ENCODE measurements around the gene TLR2. TPM values are rescaled to one million over a fixed set of nuclear protein-coding genes. Genes with fewer than 3 reads are reported as not detected.

The TLR2 gene
- polyA plus RNA-seq, 1 donor (not counting 4 experiments of a cell fraction or from before 2014, with no cell fraction given), result 1.8 TPM

- Histone ChIP-seq H3K27ac (ENCODE audit: control insufficient read depth, insufficient read depth, low read length) (no peak overlapping the region), H3K4me3 (ENCODE audit: control insufficient read depth in 2 of 3, extremely low read depth in 1 of 3, insufficient read depth in 2 of 3, low read depth in 1 of 3, low read length in 3 of 3) (no peak overlapping the region), H3K27me3 (ENCODE audit: control insufficient read depth, extremely low read depth, insufficient read depth, low read length) (no peaks in the 10 kb centered on the region), H3K79me2 (ENCODE audit: control insufficient read depth, insufficient read depth, low read length) (no peaks in the 10 kb centered on the region), H4K20me1 (ENCODE audit: control insufficient read depth, extremely low read depth, insufficient read depth, low read length) (no peaks in the 10 kb centered on the region), H2AFZ (ENCODE audit: control insufficient read depth, low read length) (no peak overlapping the region), H3K9ac (ENCODE audit: control insufficient read depth, extremely low read depth, insufficient read depth, low read length) (no peak overlapping the region), H3K4me1 (ENCODE audit: control insufficient read depth, extremely low read depth, insufficient read depth, low read length) (no peaks in the 10 kb centered on the region), H3K9me1 (ENCODE audit: control insufficient read depth, extremely low read depth, insufficient read depth, low read length) (no peaks in the 10 kb centered on the region), H3K36me3 (ENCODE audit: control insufficient read depth in 2 of 2, extremely low read depth in 1 of 2, insufficient read depth in 2 of 2, low read length in 2 of 2) (no peaks in the 10 kb centered on the region), H3K9me3 (ENCODE audit: control insufficient read depth, low read depth, low read length) (no peaks in the 10 kb centered on the region), H3K4me2 (ENCODE audit: control insufficient read depth, extremely low read depth, insufficient read depth, low read depth, low read length) (no peak overlapping the region)
- DNase-seq (ENCODE audit: low read depth, low spot score) (no peak), FAIRE-seq (no peak)
- TF ChIP-seq CTCF (optimal IDR thresholded peaks at IDR 0.05 in 1 of 3, IDR thresholded peaks at IDR 0.05 in 1 of 3, conservative IDR thresholded peaks at IDR 0.05 in 1 of 3; ENCODE audit: extremely low read depth in 1 of 3, insufficient read depth in 2 of 3, low read length in 3 of 3) (no peak), EZH2 (IDR thresholded peaks at IDR 0.05; ENCODE audit: low read length) (no peak)
- dilution Hi-C loops (cut with MboI; ENCODE audit: extremely low pct_ligation_motif_present, low sequenced_read_pairs), result no loop called here
These were observed 38.0 kb downstream of the TLR2 start for GRCh38 chr4:153722036-153722435.

- H3K27ac ChIP-seq (ENCODE audit: control insufficient read depth, insufficient read depth, low read length), result no peak overlapping the region
- no peaks in the 10 kb centered on the region for H4K20me1 ChIP-seq (ENCODE audit: control insufficient read depth, extremely low read depth, insufficient read depth, low read length)
- H3K4me3 ChIP-seq (ENCODE audit: control insufficient read depth in 2 of 3, extremely low read depth in 1 of 3, insufficient read depth in 2 of 3, low read depth in 1 of 3, low read length in 3 of 3), result no peak overlapping the region
- H3K27me3 ChIP-seq (ENCODE audit: control insufficient read depth, extremely low read depth, insufficient read depth, low read length), result no peaks in the 10 kb centered on the region
- H3K9me1 ChIP-seq (ENCODE audit: control insufficient read depth, extremely low read depth, insufficient read depth, low read length), result no peaks in the 10 kb centered on the region
- no peaks in the 10 kb centered on the region for H3K4me1 ChIP-seq (ENCODE audit: control insufficient read depth, extremely low read depth, insufficient read depth, low read length)
- H3K4me2 ChIP-seq (ENCODE audit: control insufficient read depth, extremely low read depth, insufficient read depth, low read depth, low read length), result no peak overlapping the region
- H3K79me2 ChIP-seq (ENCODE audit: control insufficient read depth, insufficient read depth, low read length), result no peaks in the 10 kb centered on the region
- no peak overlapping the region for H2AFZ ChIP-seq (ENCODE audit: control insufficient read depth, low read length)
- DNase-seq (ENCODE audit: low read depth, low spot score), result no peak
- TF ChIP-seq EZH2 (IDR thresholded peaks at IDR 0.05; ENCODE audit: low read length), result no peak
- no peak for TF ChIP-seq CTCF (optimal IDR thresholded peaks at IDR 0.05 in 1 of 3, IDR thresholded peaks at IDR 0.05 in 1 of 3, conservative IDR thresholded peaks at IDR 0.05 in 1 of 3; ENCODE audit: extremely low read depth in 1 of 3, insufficient read depth in 2 of 3, low read length in 3 of 3)
- dilution Hi-C loops (cut with MboI; ENCODE audit: extremely low pct_ligation_motif_present, low sequenced_read_pairs), result no loop called here
- no peaks in the 10 kb centered on the region for H3K36me3 ChIP-seq (ENCODE audit: control insufficient read depth in 2 of 2, extremely low read depth in 1 of 2, insufficient read depth in 2 of 2, low read length in 2 of 2)
- H3K9me3 ChIP-seq (ENCODE audit: control insufficient read depth, low read depth, low read length), result no peaks in the 10 kb centered on the region
- FAIRE-seq, result no peak
- H3K9ac ChIP-seq (ENCODE audit: control insufficient read depth, extremely low read depth, insufficient read depth, low read length), result no peak overlapping the region
These were observed 40.5 kb downstream of the TLR2 start for GRCh38 chr4:153724606-153725005.
